SK-N-MC (cell line): ENCODE results near the gene MRPL55.

Experiments
- EZH2 ChIP-seq: fragments of 200-600 bp; sonication (generic); IDR thresholded peaks from one replicate; pipeline ENCODE4 v1.6.1; 2017; ENCODE audit warnings: antibody characterized with exemption
- POLR2AphosphoS5 ChIP-seq: IDR thresholded peaks from 2 replicates; pipeline ENCODE4 v1.6.1; 2012; ENCODE audit warnings: mild to moderate bottlenecking, low read depth, low read length, borderline replicate concordance

DNA sequence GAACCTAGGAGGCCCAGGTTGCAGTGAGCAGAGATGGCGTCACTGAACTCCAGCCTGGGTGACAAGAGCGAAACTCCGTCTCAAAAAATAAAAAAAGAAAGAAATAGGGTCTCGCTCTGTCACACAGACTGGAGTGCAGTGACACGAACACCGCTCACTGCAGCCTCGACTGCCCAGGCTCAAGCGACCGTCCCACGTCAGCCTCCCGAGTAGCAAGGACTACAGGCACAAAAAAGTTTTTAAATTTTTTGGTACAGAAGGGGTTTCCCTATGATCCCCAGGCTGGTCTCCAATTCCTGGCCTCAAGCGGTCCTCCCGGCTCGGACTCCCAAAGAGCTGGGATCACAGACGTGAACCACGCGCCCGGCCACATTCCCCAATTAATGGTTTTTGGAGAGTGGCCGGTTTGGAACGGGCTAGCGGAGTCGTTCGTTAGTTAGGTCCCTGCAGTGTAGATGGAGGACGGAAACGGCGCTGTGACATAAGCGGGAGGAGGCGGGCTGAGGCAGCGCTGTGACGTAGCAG lies 30.4 kb upstream of the MRPL55 start:
- no peak for TF ChIP-seq EZH2
- TF ChIP-seq POLR2AphosphoS5, result no peak; the same call in 1 of the 2 replicates
